Activated CD4-positive, alpha-beta memory T cell treated with anti-CD3 and anti-CD28 coated beads for 36 hours (primary cell): ENCODE results near the gene GLMN. TPM values are rescaled to one million over a fixed set of nuclear protein-coding genes. Genes with fewer than 3 reads are reported as not detected.

Source experiments
- CTCF ChIA-PET: fragments of 350-600 bp; sonication (Branson Sonifier 250); formaldehyde crosslinking; loops from one replicate; lab custom pipeline; 2021; ENCODE audit warnings: antibody characterized with exemption, inconsistent platforms; lab: Charles Lee
- POLR2A ChIA-PET: fragments of 350-600 bp; sonication (Branson Sonifier 250); formaldehyde crosslinking; loops from one replicate; lab custom pipeline; 2021; ENCODE audit warnings: antibody characterized with exemption; lab: Charles Lee
- DNase-seq: peaks from one replicate; pipeline ENCODE4 v3.0.0-alpha.2; 2020
- H3K27ac Mint-ChIP-seq: one replicate; pipeline ENCODE4 v1.8.0; 2021; ENCODE audit warnings: mixed read lengths
- H3K27me3 Mint-ChIP-seq: one replicate; pipeline ENCODE4 v1.8.0; 2021; ENCODE audit warnings: mixed read lengths
- H3K36me3 Mint-ChIP-seq: one replicate; pipeline ENCODE4 v1.8.0; 2021; ENCODE audit warnings: mixed read lengths
- H3K4me1 Mint-ChIP-seq: one replicate; pipeline ENCODE4 v1.8.0; 2021; ENCODE audit warnings: low read depth, mixed read lengths
- H3K4me3 Mint-ChIP-seq: one replicate; pipeline ENCODE4 v1.8.0; 2021; ENCODE audit warnings: mild to moderate bottlenecking, mixed read lengths
- H3K9me3 Mint-ChIP-seq: one replicate; pipeline ENCODE4 v1.8.0; 2021; ENCODE audit warnings: mixed read lengths
- intact Hi-C: fragments of 100-400 bp; cut with micrococcal nuclease; formaldehyde crosslinking; loops from one replicate; pipeline ENCODE4 v1.15.1; 2023
- total RNA-seq, 2 experiments: library from RNA; stranded (reverse); gene quantifications; one replicate each; pipeline ENCODE4 v1.2.3, GENCODE V29; 2021

Gene GLMN
- total RNA-seq, 2 experiments from 2014 or later: 10.9 to 13.3 TPM

GRCh38 chr1:92228401-92228800, 70.4 kb downstream of the GLMN start:
- Mint-ChIP-seq H3K27me3 (no peaks in the 10 kb centered on the region), H3K4me1 (no peaks in the 10 kb centered on the region), H3K4me3 (no peak overlapping the region), H3K36me3 (no peaks in the 10 kb centered on the region), H3K9me3 (no peaks in the 10 kb centered on the region), H3K27ac (no peak overlapping the region)
- no peak for DNase-seq
- ChIA-PET POLR2A (no interaction called here), CTCF (no interaction called here)
- intact Hi-C loops: no loop called here

GRCh38 chr1:92219028-92219427, 79.8 kb downstream of the GLMN start:
- H3K36me3 Mint-ChIP-seq: no peaks in the 10 kb centered on the region
- intact Hi-C loops: no loop called here
- DNase-seq: no peak
- H3K4me3 Mint-ChIP-seq: no peak overlapping the region
- no peaks in the 10 kb centered on the region for H3K4me1 Mint-ChIP-seq
- H3K27ac Mint-ChIP-seq: no peak overlapping the region
- POLR2A ChIA-PET: no interaction called here
- CTCF ChIA-PET: no interaction called here
- no peaks in the 10 kb centered on the region for H3K27me3 Mint-ChIP-seq
- no peaks in the 10 kb centered on the region for H3K9me3 Mint-ChIP-seq

- ChIA-PET CTCF (no interaction called here), POLR2A (no interaction called here)
- Mint-ChIP-seq H3K27me3 (no peaks in the 10 kb centered on the region), H3K9me3 (no peaks in the 10 kb centered on the region), H3K27ac (no peak overlapping the region), H3K4me3 (no peak overlapping the region), H3K4me1 (no peaks in the 10 kb centered on the region), H3K36me3 (no peaks in the 10 kb centered on the region)
- no peak for DNase-seq
- intact Hi-C loops: no loop called here
These were observed 80.2 kb downstream of the GLMN start for GRCh38 chr1:92218559-92218958.

GRCh38 chr1:92217721-92218120, 81.1 kb downstream of the GLMN start, which contains the start of gene C1orf146:
C1orf146 (plus strand) TSS chr1:92217915; CDS start chr1:92231421, 13,506 bp downstream.
- Mint-ChIP-seq H3K27me3 (no peaks in the 10 kb centered on the region), H3K4me3 (no peak within 1 kb of the TSS), H3K27ac (no peak within 1 kb of the TSS), H3K9me3 (no peaks in the 10 kb centered on the region), H3K4me1 (no peaks in the 10 kb centered on the region), H3K36me3 (no peaks in the 10 kb centered on the region)
- ChIA-PET CTCF (no interaction called here), POLR2A (no interaction called here)
- intact Hi-C loops: no loop called here
- DNase-seq: no peak

- intact Hi-C loops: no loop called here
- H3K9me3 Mint-ChIP-seq: no peaks in the 10 kb centered on the region
- POLR2A ChIA-PET: no interaction called here
These were observed 87.6 kb downstream of the GLMN start for GRCh38 chr1:92211166-92211565.

DNA sequence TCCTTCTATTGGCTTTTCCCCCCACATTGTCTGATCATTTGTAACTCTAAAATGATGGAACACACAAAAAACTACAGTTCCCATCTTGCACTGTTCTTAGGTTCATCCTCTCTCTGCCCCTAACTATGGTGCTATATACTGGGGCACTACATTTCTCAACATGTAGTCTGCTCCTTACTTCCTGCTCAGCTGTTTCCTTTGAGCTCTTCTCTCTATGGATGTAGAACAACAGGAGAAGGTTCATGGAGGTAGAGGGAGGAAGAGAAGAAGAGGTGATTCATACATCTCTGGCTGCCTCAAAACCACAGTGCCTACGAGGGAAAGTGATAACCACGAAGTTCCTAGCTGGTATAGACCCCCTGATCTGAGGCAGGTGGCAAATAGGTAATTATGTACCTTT, 88.1 kb downstream of the GLMN start:
- Mint-ChIP-seq H3K4me1 (peaks cover 9% of the 10 kb centered on the region), H3K4me3 (no peak overlapping the region), H3K36me3 (no peaks in the 10 kb centered on the region), H3K27ac (no peak overlapping the region), H3K27me3 (no peaks in the 10 kb centered on the region), H3K9me3 (no peaks in the 10 kb centered on the region)
- intact Hi-C loops: no loop called here
- CTCF ChIA-PET: no interaction called here
- POLR2A ChIA-PET: no interaction called here
- DNase-seq: no peak

More at GRCh38 chr1:92211166-92211565, 87.6 kb downstream of the GLMN start:
- no peaks in the 10 kb centered on the region for H3K27me3 Mint-ChIP-seq
- peaks cover 9% of the 10 kb centered on the region for H3K4me1 Mint-ChIP-seq
- H3K36me3 Mint-ChIP-seq: no peaks in the 10 kb centered on the region
- H3K27ac Mint-ChIP-seq: no peak overlapping the region
- no peak for DNase-seq
- H3K4me3 Mint-ChIP-seq: no peak overlapping the region
- CTCF ChIA-PET: no interaction called here

GRCh38 chr1:92203105-92203504, 95.7 kb downstream of the GLMN start:
- H3K9me3 Mint-ChIP-seq: no peaks in the 10 kb centered on the region
- CTCF ChIA-PET: no interaction called here
- DNase-seq: no peak
- no peak overlapping the region for H3K27ac Mint-ChIP-seq
- intact Hi-C loops: no loop called here
- peaks cover 15% of the 10 kb centered on the region for H3K4me1 Mint-ChIP-seq
- H3K4me3 Mint-ChIP-seq: no peak overlapping the region
- POLR2A ChIA-PET: interaction anchor here (0.9 kb wide), 1 partner anchor 11 kb away, joined by 5 read pairs; no protein-coding TSS in a partner anchor
- H3K27me3 Mint-ChIP-seq: no peaks in the 10 kb centered on the region
- no peaks in the 10 kb centered on the region for H3K36me3 Mint-ChIP-seq

DNA sequence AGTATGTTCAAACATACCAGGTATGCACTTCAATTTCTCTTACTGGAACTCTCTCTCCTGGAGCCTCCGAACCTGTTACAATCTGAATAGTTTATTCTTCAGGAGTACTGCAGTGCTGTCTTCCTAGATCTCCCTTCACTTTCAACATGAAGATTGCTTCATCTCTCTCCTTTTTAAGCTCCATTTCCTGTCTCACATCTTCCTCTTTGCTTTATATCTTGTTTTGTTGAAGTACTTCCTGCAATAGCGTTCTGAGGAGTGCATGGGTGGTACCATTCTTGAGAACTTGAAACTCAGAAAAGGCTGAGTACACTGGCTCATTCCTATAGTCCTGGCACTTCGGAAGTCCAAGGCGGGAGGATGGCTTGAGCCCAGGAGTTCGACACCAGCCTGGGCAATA, 96.8 kb downstream of the GLMN start:
- Mint-ChIP-seq H3K36me3 (no peaks in the 10 kb centered on the region), H3K9me3 (no peaks in the 10 kb centered on the region), H3K4me3 (no peak overlapping the region), H3K27me3 (no peaks in the 10 kb centered on the region), H3K27ac (no peak overlapping the region), H3K4me1 (peaks cover 15% of the 10 kb centered on the region)
- CTCF ChIA-PET: no interaction called here
- DNase-seq: no peak
- intact Hi-C loops: no loop called here
- POLR2A ChIA-PET: interaction anchor here (0.9 kb wide), 1 partner anchor 10 kb away, joined by 5 read pairs; no protein-coding TSS in a partner anchor

Other genes starting within 250 kb of the GLMN start
- not detected for gene SETSIP, start 223.6 kb downstream of the GLMN start, total RNA-seq
- gene BTBD8, start 218.6 kb downstream of the GLMN start, total RNA-seq: 1 to 10 TPM; 2.9 TPM
- not detected for gene C1orf146, start 81.1 kb downstream of the GLMN start, total RNA-seq
- 10 to 100 TPM; 28.6 to 31.6 TPM for gene RPAP2, start 72 bp upstream of the GLMN start, total RNA-seq
- 10 to 100 TPM; 53.3 to 55.3 TPM for gene GFI1, start 187.9 kb upstream of the GLMN start, total RNA-seq